Measurements from ENCODE around the gene KRTAP4-3.

- TF ChIP-seq CTCF (conservative IDR thresholded peaks at IDR 0.05; ENCODE audit: low read length) (no peak), EZH2phosphoT487 (IDR thresholded peaks at IDR 0.05; ENCODE audit: borderline replicate concordance) (no peak)
Measured at GRCh38 chr17:41196068-41196467, 28.0 kb upstream of the KRTAP4-3 start.

All from Loucy (cell line).